Stimulated activated CD8-positive, alpha-beta memory T cell treated with anti-CD3 and anti-CD28 coated beads, Interleukin-12 subunit alpha, Interleukin-12 subunit beta, amount 100 ng/mL, for 24 hours (primary cell): ENCODE results near the gene P2RY4.
"Not testable (repeated sequence)": the region's sequence is repeated elsewhere in the genome, so short reads cannot be mapped to it uniquely, and the experiment has no call there.

ENCODE experiments used
- DNase-seq: peaks from one replicate; pipeline ENCODE4 v3.0.0-alpha.2; 2020; ENCODE audit errors: extremely low read depth

P2RY4 gene

DNA sequence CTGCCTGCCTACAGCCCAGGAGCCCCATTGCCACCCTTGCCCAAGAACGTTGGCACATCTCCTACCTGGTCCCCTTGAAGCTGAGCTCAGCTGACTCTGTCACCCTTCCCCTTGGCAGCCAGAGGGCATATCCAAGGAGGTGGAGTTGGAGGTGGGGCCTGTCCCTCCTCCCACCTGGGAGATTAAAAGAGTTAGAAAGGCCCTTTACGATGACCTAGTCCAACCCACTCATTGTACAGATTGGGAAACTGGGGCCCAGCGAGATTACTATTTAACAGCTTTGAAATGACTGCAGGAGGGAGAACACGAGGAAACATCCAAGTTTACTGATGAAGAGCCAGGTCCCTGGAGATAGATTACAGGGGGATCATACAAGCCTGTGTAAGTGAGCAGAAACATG lies at the start of gene P2RY4:
P2RY4 (minus strand) TSS at position 101 of the 400 bp plus-strand sequence. CDS start 580 bp downstream, outside the sequence.
- no peak for DNase-seq

DNA sequence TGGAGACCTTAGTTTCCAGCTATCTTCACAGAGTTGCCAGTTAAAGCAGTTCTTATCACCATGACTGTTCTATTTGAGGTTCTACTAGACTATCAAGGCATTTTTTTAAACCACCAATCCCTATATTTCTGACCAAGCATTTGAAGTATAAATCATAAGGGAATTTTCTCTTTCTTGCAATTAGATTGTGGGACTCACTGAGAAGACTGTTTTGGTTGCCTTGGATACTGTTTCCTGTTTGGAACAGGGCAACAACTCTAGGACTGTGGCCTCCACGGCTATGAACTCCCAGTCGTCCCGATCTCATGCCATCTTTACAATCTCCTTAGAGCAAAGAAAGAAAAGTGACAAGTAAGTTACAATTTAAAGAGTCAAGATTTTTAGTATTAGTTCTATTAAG lies 41.7 kb upstream of the P2RY4 start:
- DNase-seq, result no peak

DNA sequence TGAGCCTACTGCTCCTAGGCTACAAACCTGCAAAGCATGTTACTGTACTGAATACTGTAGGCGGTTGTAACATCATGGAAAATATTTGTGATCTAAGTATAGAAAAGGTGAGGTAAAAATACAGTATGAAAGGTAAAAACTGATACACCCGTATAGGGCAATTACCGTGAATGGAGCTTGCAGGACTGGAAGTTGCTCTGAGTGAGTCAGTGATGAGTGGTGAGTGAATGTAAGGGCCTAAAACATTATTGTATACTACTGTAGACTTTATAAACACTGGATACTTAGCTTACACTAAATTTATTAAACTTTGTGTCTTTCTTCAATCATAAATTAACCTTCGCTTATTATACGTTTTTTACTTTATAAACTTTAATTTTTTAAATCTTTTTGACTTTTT lies 33.6 kb upstream of the P2RY4 start:
- no peak for DNase-seq

DNA sequence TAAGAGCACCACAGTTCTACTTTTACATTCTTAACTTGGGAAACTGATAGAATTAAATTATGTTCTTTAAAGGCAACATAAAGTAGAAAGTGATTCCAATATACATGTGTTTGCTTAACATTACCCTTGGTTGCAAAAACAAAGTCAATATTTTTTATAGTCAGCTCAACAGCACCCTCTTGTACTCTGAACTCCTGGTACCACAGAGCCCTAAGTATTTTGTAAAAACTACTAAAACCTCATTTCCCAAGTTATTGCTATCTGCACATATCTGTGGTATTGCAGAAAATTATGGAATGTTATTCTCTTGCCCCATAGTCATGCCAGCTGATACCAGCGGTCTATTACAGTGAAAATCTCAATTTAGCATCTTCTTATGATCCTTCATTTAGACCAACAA lies 32.8 kb upstream of the P2RY4 start:
- DNase-seq, result no peak

DNA sequence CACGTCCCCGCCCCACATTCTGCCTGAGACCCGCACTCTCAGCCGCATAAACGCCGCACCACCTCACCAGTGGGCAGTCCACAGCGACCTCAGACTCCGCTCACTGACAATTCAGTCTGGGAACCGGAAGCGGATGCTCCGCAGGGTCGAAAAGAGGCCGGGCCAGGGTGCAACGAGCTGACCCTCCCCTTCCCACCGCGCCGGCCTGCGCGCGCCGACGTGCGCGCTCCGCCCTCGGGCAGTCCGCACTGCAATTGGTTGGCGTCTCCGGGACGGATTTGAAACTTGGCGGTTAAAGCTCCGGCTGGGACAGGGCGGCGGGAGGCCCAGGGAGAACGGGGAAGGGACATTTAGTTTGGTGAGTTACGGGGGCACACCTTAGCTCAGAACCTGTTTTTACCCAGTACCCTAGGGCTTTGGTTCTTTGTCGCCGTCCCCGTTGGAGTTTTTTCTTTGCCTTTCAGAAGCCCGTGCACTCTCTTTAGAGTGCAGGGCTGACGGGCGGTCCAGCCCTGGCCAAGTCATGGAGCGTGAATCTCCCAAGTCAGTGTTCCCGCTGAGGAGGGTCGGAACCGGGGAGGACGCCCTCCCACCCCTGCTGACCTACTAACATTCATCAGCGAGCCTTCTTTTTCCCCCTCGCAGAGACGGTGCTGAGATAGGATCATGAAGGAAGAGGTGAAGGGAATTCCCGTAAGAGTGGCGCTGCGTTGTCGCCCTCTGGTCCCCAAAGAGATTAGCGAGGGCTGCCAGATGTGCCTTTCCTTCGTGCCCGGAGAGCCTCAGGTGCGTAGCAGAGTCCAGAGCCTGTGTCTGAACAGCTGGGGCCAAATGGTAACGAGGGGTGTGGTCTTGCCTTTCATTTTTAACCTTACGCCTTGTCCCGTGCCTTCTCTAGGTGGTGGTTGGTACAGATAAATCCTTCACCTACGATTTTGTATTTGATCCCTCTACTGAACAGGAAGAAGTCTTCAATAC lies 30.1 kb upstream of the P2RY4 start, which contains the start of the genes KIF4A and PDZD11:
KIF4A (plus strand) TSS at position 312 of the 978 bp plus-strand sequence; CDS start at position 667, 355 bp downstream.
PDZD11 (minus strand) TSS at position 135 of the 978 bp plus-strand sequence. CDS start 586 bp downstream, outside the sequence.
- DNase-seq, result peak; percentile 58

DNA sequence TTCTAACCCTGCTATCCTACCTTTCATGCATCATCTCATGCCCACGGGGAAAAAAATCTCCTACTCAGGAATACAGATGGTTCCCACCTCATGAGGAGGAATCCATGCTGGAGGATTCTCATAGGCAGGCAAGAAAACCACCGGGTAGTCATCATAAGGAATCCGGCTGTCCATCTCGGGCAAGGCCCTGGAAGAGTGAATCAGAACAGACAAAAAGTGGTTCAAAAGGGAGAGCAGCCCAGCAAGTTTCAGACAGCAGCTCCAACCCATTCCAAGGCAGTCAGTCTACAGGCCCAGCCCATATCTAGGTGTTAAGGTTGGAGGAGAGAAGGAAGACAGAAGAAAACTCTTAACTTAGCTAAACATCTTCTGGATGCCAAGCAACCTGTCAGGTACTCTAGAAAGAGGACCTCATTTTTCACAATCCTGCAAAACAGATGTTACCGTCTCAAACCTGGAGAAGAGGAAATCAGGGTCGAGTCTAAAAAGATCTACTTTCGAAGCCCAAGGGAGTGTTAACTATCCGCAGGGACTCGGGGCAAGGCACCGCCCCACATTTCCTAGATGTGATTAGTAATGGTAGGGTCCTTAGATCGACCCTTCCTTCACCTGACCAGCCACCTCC lies 29.3 kb upstream of the P2RY4 start:
- no peak for DNase-seq

DNA sequence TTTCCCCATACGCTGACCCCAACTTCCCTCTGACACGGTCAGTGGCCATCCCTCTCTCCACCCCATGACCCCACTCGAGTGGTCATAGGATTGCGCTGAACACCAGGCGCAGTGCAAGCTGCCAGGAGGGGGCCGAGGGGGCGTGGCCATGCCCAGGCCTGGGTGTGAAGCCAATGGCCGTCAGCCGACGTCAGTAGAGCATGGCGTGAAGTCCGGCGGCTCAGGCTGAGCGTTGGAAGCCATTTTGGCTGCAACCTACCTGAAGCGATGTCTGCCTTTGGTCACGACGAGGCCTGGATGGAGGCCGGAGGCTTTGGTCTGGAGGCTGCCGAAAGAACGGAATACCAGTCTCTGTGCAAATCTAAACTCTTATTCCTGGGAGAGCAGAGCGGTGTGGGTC lies 21.9 kb upstream of the P2RY4 start, which contains the start of gene RAB41:
RAB41 (plus strand) TSS at position 222 of the 400 bp plus-strand sequence; CDS start at position 268, 46 bp downstream.
- DNase-seq, result no peak

DNA sequence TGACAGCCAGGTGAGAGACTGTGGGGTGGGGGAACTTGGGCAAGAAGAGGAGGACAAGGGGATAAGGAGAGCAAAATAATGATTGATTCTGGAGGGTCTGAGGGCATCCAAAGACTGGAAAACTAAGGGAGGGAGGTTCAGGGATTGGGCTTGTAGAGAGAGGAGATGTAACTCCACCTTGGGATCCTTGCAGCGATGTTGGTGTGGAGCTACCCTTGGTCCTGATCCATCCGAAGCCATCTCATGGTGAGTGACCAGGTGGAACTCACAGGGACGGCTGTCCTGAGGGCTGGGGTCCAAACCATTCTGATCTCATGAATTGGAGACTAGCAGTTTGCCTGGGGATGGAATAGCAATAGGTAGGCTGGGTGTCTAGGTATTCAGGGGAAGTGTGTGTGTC lies 20.6 kb upstream of the P2RY4 start:
- no peak for DNase-seq

DNA sequence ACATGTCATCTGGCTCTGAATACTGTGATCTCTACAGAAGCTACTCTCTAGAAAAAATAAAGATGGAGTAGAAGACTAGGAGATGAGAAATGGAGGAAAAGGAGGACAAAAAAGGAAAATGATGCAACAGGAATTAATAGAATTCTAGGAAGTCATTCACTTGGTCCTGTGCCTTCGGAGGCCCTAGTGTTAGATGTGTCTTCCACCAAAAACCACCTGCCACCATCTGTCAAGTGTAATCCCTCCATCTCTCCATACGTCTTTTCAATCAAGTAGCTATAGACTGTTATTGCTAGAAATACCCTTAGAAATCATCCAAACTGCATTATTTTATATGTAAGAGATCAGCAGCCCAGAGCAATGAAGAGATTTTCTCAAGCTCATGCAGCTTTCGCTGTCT lies 19.1 kb upstream of the P2RY4 start:
- DNase-seq, result no peak

DNA sequence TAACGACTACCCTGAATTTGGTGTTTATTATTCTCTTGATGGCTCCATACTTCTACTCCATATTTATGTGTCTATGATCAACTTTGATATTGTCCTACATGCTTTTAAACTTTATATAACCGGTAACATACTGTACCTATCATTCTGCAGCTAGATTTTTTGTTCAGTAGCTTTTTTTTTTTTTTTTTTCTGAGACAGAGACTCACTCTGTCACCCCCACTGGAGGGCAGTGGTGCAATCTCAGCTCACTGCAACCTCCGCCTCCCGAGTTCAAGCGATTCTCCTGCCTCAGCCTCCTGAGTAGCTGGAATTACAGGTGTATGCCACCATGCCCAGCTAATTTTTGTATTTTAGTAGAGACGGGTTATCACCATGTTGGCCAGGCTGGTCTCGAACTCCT lies 14.0 kb upstream of the P2RY4 start:
- not testable (repeated sequence) for DNase-seq

DNA sequence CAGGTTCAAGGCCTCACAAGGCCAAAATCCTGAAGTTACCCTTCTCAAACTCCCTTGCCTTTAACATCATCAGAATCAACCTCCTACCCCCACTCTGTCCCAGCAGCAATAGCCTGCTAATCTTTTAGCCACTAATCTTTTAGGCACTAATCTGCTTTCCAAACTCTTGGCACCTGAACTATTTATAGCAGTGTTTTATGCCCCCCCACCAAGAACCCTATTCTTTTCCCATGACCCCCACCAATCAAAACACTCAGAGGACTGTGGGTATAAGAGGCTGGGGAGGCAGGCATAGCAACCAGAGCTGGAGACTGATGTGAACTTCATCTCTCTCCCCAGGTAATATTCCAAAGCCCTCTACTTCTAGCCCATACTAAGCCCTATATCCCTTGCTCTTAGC lies 8.0 kb upstream of the P2RY4 start, which contains the start of gene ARR3:
ARR3 (plus strand) TSS at position 301 of the 400 bp plus-strand sequence. CDS start 1,052 bp downstream, outside the sequence.
- DNase-seq, result no peak

DNA sequence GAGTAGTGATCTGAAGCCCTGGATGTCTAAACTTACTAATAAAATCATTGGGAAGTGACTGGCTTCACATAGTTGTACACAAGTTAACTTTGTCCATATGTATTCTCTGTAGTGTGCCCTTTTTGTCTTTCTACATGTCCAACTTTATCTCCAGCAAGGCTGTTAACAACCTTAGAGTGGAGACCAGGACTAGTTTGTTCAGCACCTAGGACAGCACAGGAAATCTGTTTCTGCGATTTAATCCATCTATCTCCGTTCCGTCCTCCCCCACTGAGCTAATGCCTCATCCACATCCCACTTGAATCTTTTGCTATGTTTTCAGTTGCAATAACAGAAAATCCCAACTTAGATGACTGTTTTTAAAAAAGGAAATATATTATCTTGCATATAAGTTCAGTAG lies 4.8 kb upstream of the P2RY4 start:
- DNase-seq, result no peak

DNA sequence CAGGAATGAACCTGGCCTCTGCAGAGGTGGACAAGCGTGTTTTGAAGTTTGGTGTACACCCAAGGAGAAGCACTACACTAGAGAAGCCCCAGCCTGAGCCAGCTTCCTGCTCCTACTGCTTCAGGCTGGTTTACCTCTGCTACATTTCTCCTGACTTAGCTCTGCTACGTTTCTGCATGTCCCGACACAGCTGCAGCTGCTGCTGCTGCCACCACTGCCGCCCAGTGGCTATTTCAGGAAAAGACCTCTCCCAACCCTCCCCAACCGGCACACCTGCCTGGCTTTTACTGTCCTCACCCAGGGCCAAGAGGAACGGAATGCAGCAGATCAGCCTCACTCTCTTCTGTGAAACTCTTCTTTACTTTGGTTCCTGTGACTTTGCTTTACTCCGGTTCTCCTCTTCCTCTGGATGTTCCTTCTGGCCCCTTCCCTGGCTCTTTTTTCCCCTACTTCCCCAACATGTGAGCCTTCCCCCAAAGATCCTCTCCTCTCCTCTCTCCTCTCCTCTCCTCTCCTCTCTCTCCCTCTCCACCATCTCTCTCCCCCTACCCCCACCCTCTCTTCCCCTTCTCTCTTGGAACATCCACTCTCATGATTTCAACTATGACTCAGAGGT lies 3.1 kb upstream of the P2RY4 start:
- DNase-seq, result no peak

DNA sequence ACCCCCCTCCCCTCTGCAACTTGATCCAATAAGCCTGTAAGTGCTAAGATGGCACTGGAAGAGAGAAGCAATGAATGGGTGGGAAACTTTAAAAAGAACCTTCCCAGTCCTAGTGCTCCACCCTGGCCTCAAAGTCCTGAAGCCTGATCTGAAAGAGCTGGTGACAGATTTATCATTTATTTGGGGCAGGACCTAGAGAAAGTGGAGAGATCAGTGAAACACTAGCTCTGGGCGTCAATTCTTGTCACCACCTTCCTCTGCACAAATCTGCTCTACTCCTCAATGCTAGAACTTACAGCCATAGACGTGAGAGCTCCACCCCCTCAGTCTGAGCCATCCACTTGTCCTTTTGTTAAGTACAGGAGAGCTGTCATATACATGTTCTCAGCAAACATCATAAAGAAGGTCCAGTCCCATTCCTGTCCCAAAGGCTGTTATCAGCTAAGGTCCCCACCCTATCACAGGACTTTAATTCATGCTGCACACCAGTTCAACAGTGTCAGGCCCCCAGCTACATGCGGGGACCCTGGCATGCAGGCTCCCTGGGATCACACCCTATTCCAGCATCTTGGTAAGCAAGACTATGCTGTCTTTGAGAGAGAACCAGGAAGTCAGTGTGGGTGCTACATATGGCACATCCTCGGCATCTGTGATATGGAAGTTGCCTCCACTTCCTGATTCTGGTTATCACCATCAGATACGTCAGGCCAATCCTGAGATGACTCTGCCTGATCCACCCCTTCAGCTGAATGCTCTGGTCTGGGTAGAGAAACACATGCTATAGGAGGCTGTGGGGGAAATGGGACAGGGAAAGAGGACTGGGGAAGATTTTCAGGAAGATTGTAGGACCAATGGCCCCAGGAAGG lies 2.3 kb downstream of the P2RY4 start:
- no peak for DNase-seq

DNA sequence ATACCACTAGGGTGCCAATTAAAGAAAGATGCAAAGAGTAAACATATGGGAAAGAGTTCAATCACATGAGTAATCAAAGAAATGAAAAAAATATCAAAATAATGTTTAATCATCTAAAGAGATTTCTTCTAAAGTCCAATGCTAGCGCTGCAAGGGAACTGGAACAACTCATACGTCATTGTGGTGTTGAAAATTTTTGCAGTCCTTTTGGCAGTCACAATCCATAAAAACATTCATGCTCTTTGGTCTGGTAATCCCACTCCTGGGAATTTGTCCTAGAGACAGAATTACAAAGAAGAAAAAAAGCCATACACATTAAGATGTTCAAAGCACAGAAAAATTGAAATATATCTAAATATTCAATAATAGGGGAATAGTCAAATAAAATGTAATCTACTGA lies 4.6 kb downstream of the P2RY4 start:
- no peak for DNase-seq

DNA sequence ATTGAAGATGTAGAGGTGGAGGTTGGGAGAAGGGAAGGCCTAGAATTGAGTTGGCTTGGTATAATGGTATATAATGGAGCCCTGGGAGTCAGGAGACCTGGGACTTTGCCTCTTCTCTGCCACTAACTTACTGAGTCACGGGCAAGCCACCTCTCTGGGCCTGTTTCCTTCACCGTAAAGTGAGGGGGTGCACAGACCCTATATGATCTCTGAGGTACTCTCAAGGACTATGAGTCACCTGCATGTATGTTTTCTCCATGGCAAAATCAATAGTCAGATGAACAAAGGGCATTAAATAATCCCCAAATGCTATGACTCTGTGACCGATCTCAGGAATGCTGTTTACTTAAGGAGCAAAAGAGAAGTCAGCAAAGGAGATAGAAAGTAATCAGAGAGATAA lies 5.1 kb downstream of the P2RY4 start:
- no peak for DNase-seq

DNA sequence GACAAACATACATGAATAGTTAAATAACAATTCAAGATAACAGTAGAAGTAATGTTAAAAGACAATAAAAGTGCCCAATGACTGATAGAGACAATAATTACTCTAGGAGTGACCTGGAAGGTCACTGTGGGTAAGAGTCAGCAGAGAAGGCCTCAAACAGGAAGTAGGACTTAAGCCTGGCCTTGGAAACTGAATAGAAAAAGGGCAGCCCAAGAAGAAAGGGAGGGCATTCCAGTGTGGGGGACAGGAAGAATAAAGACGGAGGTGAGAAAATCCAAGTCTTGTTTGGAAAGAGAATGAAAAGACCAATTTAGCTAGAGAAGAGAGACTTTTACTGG lies 6.0 kb downstream of the P2RY4 start:
- no peak for DNase-seq

DNA sequence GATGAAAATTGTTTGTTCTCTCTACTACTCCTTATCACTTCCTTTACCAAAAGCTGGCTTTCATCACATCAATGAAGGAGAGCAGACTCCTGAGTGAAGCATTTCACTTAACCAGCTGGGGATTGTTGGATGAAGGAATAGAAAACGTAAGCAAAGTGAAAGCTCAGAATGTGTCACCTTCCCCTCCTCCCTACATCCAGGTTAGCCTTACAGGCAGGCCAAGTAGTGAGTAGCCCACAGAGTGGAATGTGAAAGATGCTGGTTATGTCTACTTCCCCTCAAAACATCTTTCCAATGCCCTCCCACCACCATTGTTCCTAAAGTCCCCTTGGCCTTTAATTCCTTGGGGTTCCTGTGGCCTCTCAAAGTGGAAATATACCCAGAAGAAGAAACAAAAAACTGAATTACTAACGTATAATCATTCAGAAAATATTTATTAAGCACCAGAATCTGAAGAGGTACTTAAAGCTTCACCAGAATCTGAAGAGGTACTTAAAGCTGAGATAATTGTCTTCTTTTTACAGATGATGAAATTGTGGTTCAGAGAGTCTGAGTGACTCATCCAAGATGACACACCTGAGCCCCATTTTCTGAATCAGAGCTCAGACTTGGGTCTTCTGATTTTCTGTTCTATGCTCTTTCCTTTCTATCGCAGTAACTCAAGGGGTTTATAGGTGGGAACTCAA lies 6.5 kb downstream of the P2RY4 start:
- DNase-seq, result no peak

DNA sequence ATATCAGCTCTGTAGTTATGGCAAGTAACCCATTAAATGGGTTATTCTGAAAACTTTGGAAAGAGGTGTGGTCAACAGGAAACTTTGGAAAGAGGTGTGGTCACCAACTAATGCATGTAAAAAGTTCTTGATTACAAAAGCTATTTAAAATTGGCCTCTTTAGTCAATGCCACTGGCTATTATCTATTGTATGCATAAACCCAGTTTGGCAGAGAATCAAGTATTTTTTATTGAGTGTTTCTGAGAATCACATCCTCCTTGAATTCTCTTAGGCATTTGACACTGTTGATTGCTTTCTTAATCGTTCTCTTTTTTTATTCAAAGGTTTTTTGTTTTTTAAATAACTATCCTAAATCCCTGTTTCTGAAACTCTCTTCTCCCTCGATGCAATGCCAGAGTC lies 7.5 kb downstream of the P2RY4 start:
- no peak for DNase-seq

DNA sequence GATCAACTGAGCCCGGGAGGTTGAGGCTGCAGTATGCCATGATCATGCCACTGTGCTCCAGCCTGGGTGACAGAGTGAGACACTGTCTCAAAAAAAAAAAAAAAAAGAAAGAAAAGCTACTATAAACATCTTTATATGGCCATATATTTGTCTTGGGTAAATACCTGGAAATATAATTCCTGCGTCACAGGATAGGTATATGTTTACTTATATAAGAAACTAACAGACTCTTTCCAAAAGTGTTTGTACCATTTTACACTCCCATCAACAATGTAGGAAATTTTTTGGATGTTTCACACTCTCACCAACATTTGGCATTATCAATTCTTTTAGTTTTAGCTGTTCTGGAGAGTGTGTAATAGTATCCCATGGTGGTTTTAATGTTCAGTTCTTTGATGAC lies 12.8 kb downstream of the P2RY4 start:
- DNase-seq, result no peak

DNA sequence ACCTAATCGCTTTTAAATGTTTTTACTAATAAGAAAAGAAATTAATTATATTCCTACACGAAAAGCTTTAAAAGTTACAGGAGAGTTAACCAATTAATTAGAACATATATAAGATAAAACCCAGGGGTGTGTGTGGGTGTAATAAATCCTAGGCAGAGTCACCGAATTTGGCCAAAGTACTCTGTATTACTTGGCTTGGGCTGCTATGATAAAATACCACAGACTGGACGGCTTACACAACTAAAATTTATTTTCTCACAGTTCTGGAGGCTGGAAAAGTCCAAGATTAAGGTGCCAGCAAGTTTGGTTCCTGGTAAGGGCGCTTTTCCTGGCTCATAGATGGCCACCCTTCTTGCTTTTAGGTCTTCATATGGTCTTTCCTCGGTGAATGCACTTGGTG lies 15.1 kb downstream of the P2RY4 start:
- no peak for DNase-seq
